Measurements from ENCODE around the gene MPDU1.
"Not testable (repeated sequence)": the region's sequence is repeated elsewhere in the genome, so short reads cannot be mapped to it uniquely, and the experiment has no call there.

The MPDU1 gene

GRCh38 chr17:7614425-7615264, 31.0 kb downstream of the MPDU1 start, which contains the start of gene FXR2:
Gene FXR2 (minus strand): TSS chr17:7614897. CDS start chr17:7614532, 365 bp downstream.
- DNase-seq (ENCODE audit: low read depth) = peak; percentile 99

GRCh38 chr17:7615265-7615747, 31.7 kb downstream of the MPDU1 start:
- DNase-seq (ENCODE audit: low read depth) = no peak

- no peak for DNase-seq (ENCODE audit: low read depth)
Observed at GRCh38 chr17:7618608-7619007, 35.0 kb downstream of the MPDU1 start.

- no peak for DNase-seq (ENCODE audit: low read depth)
Observed at GRCh38 chr17:7620835-7621234, 37.2 kb downstream of the MPDU1 start.

- no peak for DNase-seq (ENCODE audit: low read depth)
Observed at GRCh38 chr17:7623661-7624060, 40.0 kb downstream of the MPDU1 start.

GRCh38 chr17:7625749-7626148, 42.1 kb downstream of the MPDU1 start:
- not testable (repeated sequence) for DNase-seq (ENCODE audit: low read depth)

GRCh38 chr17:7626307-7626706, 42.7 kb downstream of the MPDU1 start:
- DNase-seq (ENCODE audit: low read depth) = no peak

- DNase-seq (ENCODE audit: low read depth) = no peak
Observed at GRCh38 chr17:7626956-7627249, 43.3 kb downstream of the MPDU1 start.

GRCh38 chr17:7627250-7628121, 43.8 kb downstream of the MPDU1 start, which contains the start of gene SAT2:
Gene SAT2 (minus strand): TSS chr17:7627821. CDS start chr17:7627635, 186 bp downstream.
- peak; percentile 80 for DNase-seq (ENCODE audit: low read depth)

- DNase-seq (ENCODE audit: low read depth) = no peak
Observed at GRCh38 chr17:7629939-7630571, 46.4 kb downstream of the MPDU1 start, which contains the start of gene SHBG. Gene SHBG (plus strand): TSS chr17:7630135. CDS start chr17:7630173, 38 bp downstream.

GRCh38 chr17:7631398-7632380, 48.0 kb downstream of the MPDU1 start:
- no peak for DNase-seq (ENCODE audit: low read depth)

GRCh38 chr17:7632492-7632894, 48.8 kb downstream of the MPDU1 start:
- no peak for DNase-seq (ENCODE audit: low read depth)

- DNase-seq (ENCODE audit: low read depth) = no peak
Observed at GRCh38 chr17:7633093-7633492, 49.4 kb downstream of the MPDU1 start.

- DNase-seq (ENCODE audit: low read depth) = no peak
Observed at GRCh38 chr17:7634384-7634783, 50.7 kb downstream of the MPDU1 start.

GRCh38 chr17:7636163-7636562, 52.5 kb downstream of the MPDU1 start:
- DNase-seq (ENCODE audit: low read depth) = no peak
